ENCODE data around the gene C2orf78.

The C2orf78 gene

GRCh38 chr2:73836141-73836943 is 52.4 kb downstream of the C2orf78 start:
- in situ Hi-C loops (cut with HindIII; ENCODE audit: low sequenced_read_pairs): no loop called here

- in situ Hi-C loops (cut with HindIII; ENCODE audit: low sequenced_read_pairs): no loop called here
Measured at GRCh38 chr2:73837847-73838585, 54.0 kb downstream of the C2orf78 start.

DNA sequence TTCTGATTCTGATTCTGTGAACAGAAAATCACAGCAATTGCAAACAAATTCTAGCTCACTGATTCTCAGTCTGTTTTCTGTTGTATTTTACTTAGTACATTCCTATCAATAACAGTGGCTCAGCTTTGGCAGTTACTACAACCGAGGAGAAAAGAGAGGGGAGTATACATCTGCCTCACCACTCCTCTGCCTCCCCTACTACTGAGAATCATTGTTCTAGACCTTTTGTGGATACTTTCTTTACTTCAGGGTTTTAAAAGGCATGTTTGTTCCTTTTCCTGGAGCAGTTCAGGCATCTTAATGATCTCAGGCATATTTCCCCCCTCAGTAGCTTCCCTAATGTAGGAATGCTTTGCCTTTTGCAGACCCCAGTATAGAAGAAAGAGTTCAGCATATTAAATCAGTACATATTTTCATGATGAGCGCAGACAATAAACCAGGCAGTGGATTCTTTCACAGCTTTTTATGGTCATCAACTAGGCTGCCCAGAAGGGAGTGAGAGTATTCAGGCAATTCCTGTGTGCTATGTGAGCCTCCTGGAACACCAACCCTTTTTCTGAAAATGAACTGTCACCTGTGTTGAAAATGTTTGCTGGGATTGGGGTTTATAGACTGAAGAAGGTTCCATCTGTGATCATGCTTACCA is 55.0 kb downstream of the C2orf78 start:
- in situ Hi-C loops (cut with HindIII; ENCODE audit: low sequenced_read_pairs): no loop called here

- in situ Hi-C loops (cut with HindIII; ENCODE audit: low sequenced_read_pairs): no loop called here
Measured at GRCh38 chr2:73839653-73840411, 55.8 kb downstream of the C2orf78 start.

- in situ Hi-C loops (cut with HindIII; ENCODE audit: low sequenced_read_pairs): no loop called here
Measured at GRCh38 chr2:73841912-73842738, 58.1 kb downstream of the C2orf78 start.

- in situ Hi-C loops (cut with HindIII; ENCODE audit: low sequenced_read_pairs): no loop called here
Measured at GRCh38 chr2:73842739-73843019, 58.7 kb downstream of the C2orf78 start.

DNA sequence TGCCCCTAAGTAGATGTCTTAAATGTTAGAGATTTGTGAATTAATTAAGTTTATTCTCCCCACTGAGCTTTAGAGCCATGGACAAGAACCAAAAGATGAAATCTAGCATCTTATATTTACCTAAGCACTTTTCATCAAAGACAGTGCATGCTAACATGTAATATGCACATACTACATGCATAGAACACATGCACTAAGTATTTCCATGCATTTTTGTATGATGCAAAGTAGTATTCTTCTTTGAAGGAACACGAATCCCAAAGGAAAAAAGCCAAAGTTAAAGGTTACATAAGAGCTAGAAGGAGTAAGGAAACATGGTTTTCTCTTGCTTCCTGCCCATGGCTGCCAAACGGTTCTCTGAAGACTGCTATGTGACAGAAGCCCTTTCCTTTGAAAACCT is 60.1 kb downstream of the C2orf78 start:
- in situ Hi-C loops (cut with HindIII; ENCODE audit: low sequenced_read_pairs): no loop called here

- in situ Hi-C loops (cut with HindIII; ENCODE audit: low sequenced_read_pairs): no loop called here
Measured at GRCh38 chr2:73850009-73850408, 66.0 kb downstream of the C2orf78 start.

- in situ Hi-C loops (cut with HindIII; ENCODE audit: low sequenced_read_pairs): no loop called here
Measured at GRCh38 chr2:73851274-73851673, 67.3 kb downstream of the C2orf78 start.

DNA sequence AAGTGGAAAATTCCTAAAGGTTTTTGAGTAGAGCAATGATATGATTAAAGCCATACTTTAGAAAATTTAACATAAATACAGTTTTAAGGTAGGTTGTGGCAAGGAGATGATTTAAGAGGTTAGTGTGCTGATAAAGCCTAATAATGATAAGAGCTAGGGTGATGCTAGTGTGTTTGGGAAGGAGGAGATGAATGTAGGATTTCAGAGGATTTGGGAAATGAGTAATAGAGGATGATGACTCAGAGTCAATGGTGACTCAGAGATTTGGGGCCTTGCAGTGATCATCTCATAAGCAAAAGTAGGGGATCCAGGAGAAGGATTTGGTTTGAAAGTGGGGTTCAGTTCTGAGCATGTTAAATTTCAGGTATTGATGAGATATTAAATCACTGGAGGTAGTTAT is 68.0 kb downstream of the C2orf78 start:
- in situ Hi-C loops (cut with HindIII; ENCODE audit: low sequenced_read_pairs): no loop called here

GRCh38 chr2:73855526-73855925 is 71.5 kb downstream of the C2orf78 start:
- in situ Hi-C loops (cut with HindIII; ENCODE audit: low sequenced_read_pairs): no loop called here

DNA sequence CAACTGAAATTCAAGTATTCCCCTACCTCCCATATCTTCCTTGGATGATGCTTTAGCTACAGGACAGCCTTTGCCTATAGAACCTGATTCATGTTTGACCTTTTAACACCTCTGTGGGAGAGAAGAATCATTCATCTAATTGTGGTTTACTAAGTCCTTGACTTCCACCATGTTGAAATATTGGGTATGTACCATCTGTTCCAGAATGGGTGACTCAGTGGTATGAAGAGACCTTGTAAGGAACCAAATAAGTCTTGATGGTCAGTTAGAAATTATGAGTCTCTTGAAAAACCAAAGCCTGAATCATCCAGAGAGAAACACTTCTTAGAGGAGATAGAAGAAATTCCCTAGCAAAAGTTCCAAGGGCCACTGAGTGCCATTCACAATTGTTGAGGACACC is 72.2 kb downstream of the C2orf78 start:
- in situ Hi-C loops (cut with HindIII; ENCODE audit: low sequenced_read_pairs): no loop called here

GRCh38 chr2:73859721-73860586 is 76.0 kb downstream of the C2orf78 start:
- in situ Hi-C loops (cut with HindIII; ENCODE audit: low sequenced_read_pairs): no loop called here

GRCh38 chr2:73862987-73863386 is 79.0 kb downstream of the C2orf78 start:
- in situ Hi-C loops (cut with HindIII; ENCODE audit: low sequenced_read_pairs): no loop called here

All from DLD1 (cell line).